ENCODE measurements around the gene MT1HL1. TPM values are rescaled to one million over a fixed set of nuclear protein-coding genes. Genes with fewer than 3 reads are reported as not detected.

Gene MT1HL1
- polyA plus RNA-seq (2011; rRNA removed) (not detected in 2 replicates), polyA minus RNA-seq (2011; rRNA and poly(A)+ RNA removed) (not detected in 2 replicates)

GRCh38 chr1:237004116-237004515 is at the start of gene MT1HL1:
MT1HL1 (minus strand) TSS chr1:237004441; CDS start chr1:237004372, 69 bp downstream.
- no peak for DNase-seq (ENCODE audit: low read depth)
- CTCF ChIA-PET = no interaction called here

GRCh38 chr1:237050915-237051314 is 46.7 kb upstream of the MT1HL1 start:
- CTCF ChIA-PET = no interaction called here
- POLR2A ChIA-PET = no interaction called here

More at GRCh38 chr1:237004116-237004515, at the start of gene MT1HL1:
- Histone ChIP-seq H3K36me3 (ENCODE audit: control insufficient read depth, insufficient read depth, low read length) (no peaks in the 10 kb centered on the region), H3K4me3 (ENCODE audit: low read depth, low read length) (no peak within 1 kb of the TSS), H3K27me3 (ENCODE audit: control insufficient read depth, insufficient read depth, low read length) (no peaks in the 10 kb centered on the region)
- POLR2A ChIA-PET = no interaction called here
- TF ChIP-seq CTCF (IDR thresholded peaks at IDR 0.05; ENCODE audit: insufficient read depth, low read depth, low read length) = no peak

GRCh38 chr1:237050185-237050584 is 45.9 kb upstream of the MT1HL1 start:
- CTCF ChIA-PET = no interaction called here
- Histone ChIP-seq H3K27me3 (ENCODE audit: control insufficient read depth, insufficient read depth, low read length) (no peaks in the 10 kb centered on the region), H3K36me3 (ENCODE audit: control insufficient read depth, insufficient read depth, low read length) (no peaks in the 10 kb centered on the region), H3K4me3 (ENCODE audit: low read depth, low read length) (no peak overlapping the region)
- DNase-seq (ENCODE audit: low read depth) = no peak
- no peak for TF ChIP-seq CTCF (IDR thresholded peaks at IDR 0.05; ENCODE audit: insufficient read depth, low read depth, low read length)
- POLR2A ChIA-PET = no interaction called here

More at GRCh38 chr1:237050915-237051314, 46.7 kb upstream of the MT1HL1 start:
- no peak for TF ChIP-seq CTCF (IDR thresholded peaks at IDR 0.05; ENCODE audit: insufficient read depth, low read depth, low read length)
- DNase-seq (ENCODE audit: low read depth) = no peak
- no peaks in the 10 kb centered on the region for H3K27me3 ChIP-seq (ENCODE audit: control insufficient read depth, insufficient read depth, low read length)
- no peaks in the 10 kb centered on the region for H3K36me3 ChIP-seq (ENCODE audit: control insufficient read depth, insufficient read depth, low read length)
- no peak overlapping the region for H3K4me3 ChIP-seq (ENCODE audit: low read depth, low read length)

GRCh38 chr1:237048803-237049202 is 44.6 kb upstream of the MT1HL1 start:
- DNase-seq (ENCODE audit: low read depth) = no peak
- POLR2A ChIA-PET = no interaction called here
- CTCF ChIA-PET = no interaction called here
- no peak overlapping the region for H3K4me3 ChIP-seq (ENCODE audit: low read depth, low read length)
- H3K27me3 ChIP-seq (ENCODE audit: control insufficient read depth, insufficient read depth, low read length) = no peaks in the 10 kb centered on the region
- H3K36me3 ChIP-seq (ENCODE audit: control insufficient read depth, insufficient read depth, low read length) = no peaks in the 10 kb centered on the region
- TF ChIP-seq CTCF (IDR thresholded peaks at IDR 0.05; ENCODE audit: insufficient read depth, low read depth, low read length) = no peak

- ChIA-PET POLR2A (no interaction called here), CTCF (no interaction called here)
- Histone ChIP-seq H3K4me3 (ENCODE audit: low read depth, low read length) (no peak overlapping the region), H3K27me3 (ENCODE audit: control insufficient read depth, insufficient read depth, low read length) (peaks cover 8% of the 10 kb centered on the region), H3K36me3 (ENCODE audit: control insufficient read depth, insufficient read depth, low read length) (no peaks in the 10 kb centered on the region)
- TF ChIP-seq CTCF (IDR thresholded peaks at IDR 0.05; ENCODE audit: insufficient read depth, low read depth, low read length) = no peak
- no peak for DNase-seq (ENCODE audit: low read depth)
Observed at GRCh38 chr1:237045278-237046016, 41.2 kb upstream of the MT1HL1 start.
